ENCODE measurements around the gene DDX5. TPM values are rescaled to one million over a fixed set of nuclear protein-coding genes. Genes with fewer than 3 reads are reported as not detected.

DDX5 gene
- total RNA-seq, 1 donor from 2014 or later: 925 TPM

GRCh38 chr17:64500862-64501765 is 5.0 kb downstream of the DDX5 start:
- Mint-ChIP-seq H3K4me1 (peaks cover 39% of the 10 kb centered on the region), H3K27ac (peak overlapping the region; percentile 62), H3K27me3 (ENCODE audit: low read depth) (no peaks in the 10 kb centered on the region), H3K36me3 (peaks cover 47% of the 10 kb centered on the region), H3K4me3 (no peak overlapping the region), H3K9me3 (no peaks in the 10 kb centered on the region)
- no peak for DNase-seq (ENCODE audit: low spot score in 2 of 2, unreplicated experiment in 2 of 2)
- TF ChIP-seq CTCF (IDR thresholded peaks at IDR 0.05; ENCODE audit: unreplicated experiment): no peak

- Mint-ChIP-seq H3K9me3 (no peaks in the 10 kb centered on the region), H3K27me3 (ENCODE audit: low read depth) (no peaks in the 10 kb centered on the region), H3K4me3 (no peak overlapping the region), H3K4me1 (peaks cover 43% of the 10 kb centered on the region), H3K36me3 (peaks cover 47% of the 10 kb centered on the region), H3K27ac (peak overlapping the region; percentile 10)
- no peak for DNase-seq (ENCODE audit: low spot score in 2 of 2, unreplicated experiment in 2 of 2)
- no peak for TF ChIP-seq CTCF (IDR thresholded peaks at IDR 0.05; ENCODE audit: unreplicated experiment)
Measured at GRCh38 chr17:64500487-64500859, 5.6 kb downstream of the DDX5 start.

GRCh38 chr17:64499805-64500486 is 6.1 kb downstream of the DDX5 start:
- peaks cover 47% of the 10 kb centered on the region for H3K4me1 Mint-ChIP-seq
- no peak overlapping the region for H3K4me3 Mint-ChIP-seq
- H3K27ac Mint-ChIP-seq: peak overlapping the region; percentile 72
- H3K9me3 Mint-ChIP-seq: no peaks in the 10 kb centered on the region
- peaks cover 47% of the 10 kb centered on the region for H3K36me3 Mint-ChIP-seq
- no peak for DNase-seq (ENCODE audit: low spot score in 2 of 2, unreplicated experiment in 2 of 2)
- no peaks in the 10 kb centered on the region for H3K27me3 Mint-ChIP-seq (ENCODE audit: low read depth)
- no peak for TF ChIP-seq CTCF (IDR thresholded peaks at IDR 0.05; ENCODE audit: unreplicated experiment)

GRCh38 chr17:64498308-64499203 is 7.5 kb downstream of the DDX5 start:
- no peak for DNase-seq (ENCODE audit: low spot score in 2 of 2, unreplicated experiment in 2 of 2)
- peaks cover 41% of the 10 kb centered on the region for H3K36me3 Mint-ChIP-seq
- H3K4me3 Mint-ChIP-seq: peak overlapping the region; percentile 10
- TF ChIP-seq CTCF (IDR thresholded peaks at IDR 0.05; ENCODE audit: unreplicated experiment): no peak
- peaks cover 47% of the 10 kb centered on the region for H3K4me1 Mint-ChIP-seq
- no peaks in the 10 kb centered on the region for H3K9me3 Mint-ChIP-seq
- peak overlapping the region; percentile 98 for H3K27ac Mint-ChIP-seq
- no peaks in the 10 kb centered on the region for H3K27me3 Mint-ChIP-seq (ENCODE audit: low read depth)

- no peaks in the 10 kb centered on the region for H3K9me3 Mint-ChIP-seq
- H3K4me3 Mint-ChIP-seq: peak overlapping the region; percentile 96
- peaks cover 40% of the 10 kb centered on the region for H3K4me1 Mint-ChIP-seq
- no peak for TF ChIP-seq CTCF (IDR thresholded peaks at IDR 0.05; ENCODE audit: unreplicated experiment)
- no peak for DNase-seq (ENCODE audit: low spot score in 2 of 2, unreplicated experiment in 2 of 2)
- no peaks in the 10 kb centered on the region for H3K27me3 Mint-ChIP-seq (ENCODE audit: low read depth)
- peaks cover 36% of the 10 kb centered on the region for H3K36me3 Mint-ChIP-seq
- H3K27ac Mint-ChIP-seq: peak overlapping the region; percentile 98
Measured at GRCh38 chr17:64497565-64498035, 8.5 kb downstream of the DDX5 start.

Measured in mesothelial cell of epicardium (in vitro differentiated cells).